OCI-LY7 (cell line): ENCODE data around the gene RFPL2.

ENCODE experiments used
- CTCF ChIP-seq: fragments of 200-600 bp; sonication (generic); conservative IDR thresholded peaks from 2 replicates; pipeline ENCODE4 v1.5.1; 2014; ENCODE audit warnings: mild to moderate bottlenecking, antibody characterized with exemption, low read length, moderate library complexity, mixed read lengths
- EZH2phosphoT487 ChIP-seq: fragments of 200-600 bp; sonication (generic); IDR thresholded peaks from 2 replicates; pipeline ENCODE4 v1.6.1; 2018; ENCODE audit warnings: low read depth, borderline replicate concordance, mild to moderate bottlenecking, mixed run types, antibody characterized with exemption, low read length, moderate library complexity, mixed read lengths

GRCh38 chr22:32183625-32184024 lies 21.2 kb downstream of the RFPL2 start:
- TF ChIP-seq CTCF (no peak), EZH2phosphoT487 (no peak)
